HEK293 (cell line): ENCODE data around the gene FOXS1.

Source experiments
- EGR2 ChIP-seq: fragments of 450-650 bp; formaldehyde crosslinking; IDR thresholded peaks from 2 replicates; pipeline ENCODE4 v1.5.1; 2016; ENCODE audit warnings: low read depth, missing biosample characterization, missing genetic modification characterization
- GLIS1 ChIP-seq: fragments of 450-650 bp; formaldehyde crosslinking; IDR thresholded peaks from 2 replicates; pipeline ENCODE4 v1.5.1; 2016; ENCODE audit warnings: missing biosample characterization, missing genetic modification characterization
- GLIS2 ChIP-seq: fragments of 450-650 bp; formaldehyde crosslinking; IDR thresholded peaks from 2 replicates; pipeline ENCODE4 v1.5.1; 2016; ENCODE audit warnings: missing biosample characterization, missing genetic modification characterization
- IKZF3 ChIP-seq: fragments of 450-650 bp; IDR thresholded peaks from 2 replicates; pipeline ENCODE4 v1.5.0; 2018; ENCODE audit warnings: missing biosample characterization, mild to moderate bottlenecking, missing genetic modification characterization, moderate library complexity
- KLF1 ChIP-seq: fragments of 450-650 bp; formaldehyde crosslinking; IDR thresholded peaks from 2 replicates; pipeline ENCODE4 v1.5.1; 2016; ENCODE audit warnings: missing biosample characterization, missing genetic modification characterization
- KLF8 ChIP-seq: fragments of 450-650 bp; formaldehyde crosslinking; IDR thresholded peaks from 2 replicates; pipeline ENCODE4 v1.5.1; 2016; ENCODE audit warnings: missing biosample characterization, missing genetic modification characterization
- SCRT2 ChIP-seq: fragments of 450-650 bp; formaldehyde crosslinking; IDR thresholded peaks from 2 replicates; pipeline ENCODE4 v1.5.1; 2016; ENCODE audit warnings: missing biosample characterization, missing genetic modification characterization
- ZBTB17 ChIP-seq: fragments of 450-650 bp; formaldehyde crosslinking; IDR thresholded peaks from 2 replicates; pipeline ENCODE4 v1.5.1; 2016; ENCODE audit warnings: missing biosample characterization, missing genetic modification characterization
- ZBTB21 ChIP-seq: fragments of 450-650 bp; formaldehyde crosslinking; IDR thresholded peaks from 2 replicates; pipeline ENCODE4 v1.5.1; 2017; ENCODE audit warnings: missing biosample characterization, missing genetic modification characterization
- ZNF155 ChIP-seq: fragments of 450-650 bp; formaldehyde crosslinking; IDR thresholded peaks from 2 replicates; pipeline ENCODE4 v1.5.1; 2016; ENCODE audit warnings: missing biosample characterization, missing genetic modification characterization
- ZNF274 ChIP-seq, 2 experiments: fragments of 200-500 bp in 1 of 2; fragments of 450-650 bp in 1 of 2; sonication (Bioruptor generic) in 1 of 2; formaldehyde crosslinking in 1 of 2; IDR thresholded peaks; 2 replicates each; pipeline versions ENCODE4 v1.5.1 to v1.6.1; 2014 to 2016; ENCODE audit warnings: borderline replicate concordance in 1 of 2, inconsistent platforms in 1 of 2, low read length in 1 of 2, missing biosample characterization in 1 of 2, missing genetic modification characterization in 1 of 2
- ZNF302 ChIP-seq: fragments of 450-650 bp; formaldehyde crosslinking; IDR thresholded peaks from 2 replicates; pipeline ENCODE4 v1.5.1; 2016; ENCODE audit warnings: missing biosample characterization, missing genetic modification characterization, low read depth
- ZNF324 ChIP-seq: fragments of 450-650 bp; formaldehyde crosslinking; IDR thresholded peaks from 2 replicates; pipeline ENCODE4 v1.5.1; 2016; ENCODE audit warnings: missing biosample characterization, missing genetic modification characterization
- ZNF391 ChIP-seq: fragments of 450-650 bp; formaldehyde crosslinking; IDR thresholded peaks from 2 replicates; pipeline ENCODE4 v1.5.1; 2016; ENCODE audit warnings: low read depth, missing biosample characterization, missing genetic modification characterization, borderline replicate concordance
- ZNF394 ChIP-seq: fragments of 450-650 bp; formaldehyde crosslinking; IDR thresholded peaks from 2 replicates; pipeline ENCODE4 v1.5.1; 2016; ENCODE audit warnings: missing biosample characterization, missing genetic modification characterization, mild to moderate bottlenecking, moderate library complexity, borderline replicate concordance
- ZNF561 ChIP-seq: fragments of 450-650 bp; IDR thresholded peaks from 2 replicates; pipeline ENCODE4 v1.5.1; 2018; ENCODE audit warnings: missing biosample characterization, missing genetic modification characterization, borderline replicate concordance
- ZNF600 ChIP-seq: fragments of 450-650 bp; formaldehyde crosslinking; IDR thresholded peaks from 2 replicates; pipeline ENCODE4 v1.5.1; 2016; ENCODE audit warnings: missing biosample characterization, missing genetic modification characterization
- ZNF629 ChIP-seq: fragments of 450-650 bp; formaldehyde crosslinking; IDR thresholded peaks from 2 replicates; pipeline ENCODE4 v1.5.1; 2017; ENCODE audit warnings: missing biosample characterization, missing genetic modification characterization
- ZNF837 ChIP-seq: fragments of 450-650 bp; formaldehyde crosslinking; IDR thresholded peaks from 2 replicates; pipeline ENCODE4 v1.5.1; 2016; ENCODE audit warnings: missing biosample characterization, missing genetic modification characterization
- ZNF843 ChIP-seq: fragments of 450-650 bp; formaldehyde crosslinking; IDR thresholded peaks from 2 replicates; pipeline ENCODE4 v1.5.1; 2016; ENCODE audit warnings: missing biosample characterization, missing genetic modification characterization
- ZXDB ChIP-seq: fragments of 450-650 bp; formaldehyde crosslinking; IDR thresholded peaks from 2 replicates; pipeline ENCODE4 v1.5.1; 2016; ENCODE audit warnings: missing biosample characterization, missing genetic modification characterization
- TF ChIP-seq, protein P1 (sequence below): sonication (generic); formaldehyde crosslinking; IDR thresholded peaks from 2 replicates; pipeline ENCODE4 v1.8.1; 2022; ENCODE audit warnings: mild to moderate bottlenecking, moderate library complexity, missing genetic modification reagents
- TF ChIP-seq, protein P2 (sequence below): fragments of 450-650 bp; formaldehyde crosslinking; IDR thresholded peaks from 2 replicates; pipeline ENCODE4 v1.5.1; 2016; ENCODE audit warnings: missing biosample characterization, missing genetic modification characterization
- TF ChIP-seq, protein P3 (sequence below): fragments of 450-650 bp; formaldehyde crosslinking; optimal IDR thresholded peaks from 2 replicates; pipeline ENCODE3; 2016; ENCODE audit warnings: missing biosample characterization, mild to moderate bottlenecking, missing genetic modification characterization
- TF ChIP-seq, protein P4 (sequence below): fragments of 450-650 bp; formaldehyde crosslinking; IDR thresholded peaks from 2 replicates; pipeline ENCODE4 v1.5.1; 2017; ENCODE audit warnings: missing biosample characterization, missing genetic modification characterization
- TF ChIP-seq, protein P5 (sequence below): fragments of 450-650 bp; formaldehyde crosslinking; IDR thresholded peaks from 2 replicates; pipeline ENCODE4 v1.5.1; 2016; ENCODE audit warnings: missing biosample characterization, missing genetic modification characterization
- TF ChIP-seq, protein P6 (sequence below): fragments of 450-650 bp; formaldehyde crosslinking; IDR thresholded peaks from 2 replicates; pipeline ENCODE4 v1.5.1; 2016; ENCODE audit warnings: missing biosample characterization, missing genetic modification characterization

The FOXS1 gene

DNA sequence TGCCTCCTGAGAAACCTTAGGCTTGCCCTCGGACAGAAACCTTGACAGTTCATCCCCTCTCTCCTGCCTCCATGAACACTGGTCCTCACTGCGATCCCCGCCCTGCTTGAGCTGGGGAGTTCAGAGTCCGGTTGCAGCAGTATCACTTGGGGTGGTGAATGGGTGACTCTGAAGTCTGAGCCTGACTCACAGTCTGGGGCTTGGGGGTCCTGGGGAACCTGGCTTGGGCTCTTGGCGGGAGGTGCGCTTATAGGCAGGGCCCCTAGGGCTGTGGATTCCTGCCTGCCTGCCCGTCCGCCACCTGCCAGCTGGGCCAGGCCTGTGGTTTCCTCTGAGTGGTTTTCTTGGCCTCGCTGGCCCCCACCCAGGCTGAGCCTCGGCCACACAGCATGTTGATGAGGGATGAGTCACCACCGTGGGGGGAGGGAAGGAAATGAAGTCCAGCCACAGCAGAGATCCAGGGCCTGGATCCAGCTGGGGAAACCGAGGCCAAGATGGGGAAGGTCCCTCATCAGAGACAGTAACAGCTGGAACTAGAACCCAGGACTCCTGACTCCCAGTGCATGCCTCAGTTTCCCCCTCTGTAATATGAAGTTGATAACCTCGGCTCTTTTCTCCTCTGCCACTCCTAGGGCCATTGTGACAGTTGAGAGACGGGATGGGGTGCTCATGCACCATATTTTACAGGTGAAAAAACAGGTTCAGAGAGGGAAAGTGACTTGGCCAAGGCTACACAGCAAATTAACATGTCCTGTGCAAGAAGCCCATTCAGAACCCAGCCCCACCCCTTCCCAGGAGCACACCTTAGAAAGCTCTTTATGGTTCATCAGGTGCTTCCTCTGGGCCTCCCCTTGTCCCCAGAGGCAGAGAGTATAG, 9.2 kb downstream of the FOXS1 start (continued):
- TF ChIP-seq GLIS1 (tag by site-specific recombination) = peak; percentile 99
- TF ChIP-seq, protein P1, sequence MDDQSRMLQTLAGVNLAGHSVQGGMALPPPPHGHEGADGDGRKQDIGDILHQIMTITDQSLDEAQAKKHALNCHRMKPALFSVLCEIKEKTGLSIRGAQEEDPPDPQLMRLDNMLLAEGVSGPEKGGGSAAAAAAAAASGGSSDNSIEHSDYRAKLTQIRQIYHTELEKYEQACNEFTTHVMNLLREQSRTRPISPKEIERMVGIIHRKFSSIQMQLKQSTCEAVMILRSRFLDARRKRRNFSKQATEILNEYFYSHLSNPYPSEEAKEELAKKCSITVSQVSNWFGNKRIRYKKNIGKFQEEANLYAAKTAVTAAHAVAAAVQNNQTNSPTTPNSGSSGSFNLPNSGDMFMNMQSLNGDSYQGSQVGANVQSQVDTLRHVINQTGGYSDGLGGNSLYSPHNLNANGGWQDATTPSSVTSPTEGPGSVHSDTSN (CRISPR knock-in tag) = no peak
- peak; percentile 65 for TF ChIP-seq ZNF629 (tag by site-specific recombination)
- TF ChIP-seq, protein P2, sequence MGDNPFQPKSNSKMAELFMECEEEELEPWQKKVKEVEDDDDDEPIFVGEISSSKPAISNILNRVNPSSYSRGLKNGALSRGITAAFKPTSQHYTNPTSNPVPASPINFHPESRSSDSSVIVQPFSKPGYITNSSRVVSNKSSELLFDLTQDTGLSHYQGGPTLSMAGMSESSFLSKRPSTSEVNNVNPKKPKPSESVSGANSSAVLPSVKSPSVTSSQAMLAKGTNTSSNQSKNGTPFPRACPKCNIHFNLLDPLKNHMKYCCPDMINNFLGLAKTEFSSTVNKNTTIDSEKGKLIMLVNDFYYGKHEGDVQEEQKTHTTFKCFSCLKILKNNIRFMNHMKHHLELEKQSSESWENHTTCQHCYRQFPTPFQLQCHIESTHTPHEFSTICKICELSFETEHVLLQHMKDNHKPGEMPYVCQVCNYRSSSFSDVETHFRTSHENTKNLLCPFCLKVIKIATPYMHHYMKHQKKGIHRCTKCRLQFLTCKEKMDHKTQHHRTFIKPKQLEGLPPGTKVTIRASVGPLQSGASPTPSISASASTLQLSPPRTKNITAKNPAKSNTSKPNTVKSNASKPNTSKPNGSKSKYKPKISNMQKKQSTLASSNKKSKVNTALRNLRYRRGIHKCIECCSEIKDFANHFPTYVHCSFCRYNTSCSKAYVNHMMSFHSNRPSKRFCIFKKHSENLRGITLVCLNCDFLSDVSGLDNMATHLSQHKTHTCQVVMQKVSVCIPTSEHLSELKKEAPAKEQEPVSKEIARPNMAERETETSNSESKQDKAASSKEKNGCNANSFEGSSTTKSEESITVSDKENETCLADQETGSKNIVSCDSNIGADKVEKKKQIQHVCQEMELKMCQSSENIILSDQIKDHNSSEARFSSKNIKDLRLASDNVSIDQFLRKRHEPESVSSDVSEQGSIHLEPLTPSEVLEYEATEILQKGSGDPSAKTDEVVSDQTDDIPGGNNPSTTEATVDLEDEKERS (tag by site-specific recombination) = no peak
- TF ChIP-seq ZNF837 = no peak
- TF ChIP-seq ZNF843 (tag by site-specific recombination) = no peak
- TF ChIP-seq IKZF3 (tag by site-specific recombination) = no peak
- 0 out of 2 replicates have a peak, but pooled peaks have one; percentile 9 for TF ChIP-seq EGR2 (tag by site-specific recombination)
- 0 out of 2 replicates have a peak, but pooled peaks have one; percentile 30 for TF ChIP-seq ZNF324 (tag by site-specific recombination)
- TF ChIP-seq GLIS2 = peak; percentile 97
- TF ChIP-seq, protein P3, sequence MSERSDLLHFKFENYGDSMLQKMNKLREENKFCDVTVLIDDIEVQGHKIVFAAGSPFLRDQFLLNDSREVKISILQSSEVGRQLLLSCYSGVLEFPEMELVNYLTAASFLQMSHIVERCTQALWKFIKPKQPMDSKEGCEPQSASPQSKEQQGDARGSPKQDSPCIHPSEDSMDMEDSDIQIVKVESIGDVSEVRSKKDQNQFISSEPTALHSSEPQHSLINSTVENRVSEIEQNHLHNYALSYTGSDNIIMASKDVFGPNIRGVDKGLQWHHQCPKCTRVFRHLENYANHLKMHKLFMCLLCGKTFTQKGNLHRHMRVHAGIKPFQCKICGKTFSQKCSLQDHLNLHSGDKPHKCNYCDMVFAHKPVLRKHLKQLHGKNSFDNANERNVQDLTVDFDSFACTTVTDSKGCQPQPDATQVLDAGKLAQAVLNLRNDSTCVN = no peak
- 0 out of 2 replicates have a peak, but pooled peaks have one; percentile 10 for TF ChIP-seq KLF1 (tag by site-specific recombination)
- TF ChIP-seq ZNF391 (tag by site-specific recombination) = peak; percentile 21; the same call in 1 of the 2 replicates
- peak; percentile 35; the same call in 1 of the 2 replicates for TF ChIP-seq ZNF600 (tag by site-specific recombination)
- no peak for TF ChIP-seq ZNF274 (IDR thresholded peaks at IDR 0.05; ENCODE audit: low read length)
- no peak for TF ChIP-seq ZNF274 (tag by site-specific recombination; IDR thresholded peaks at IDR 0.05; ENCODE audit: borderline replicate concordance)
- TF ChIP-seq, protein P4, sequence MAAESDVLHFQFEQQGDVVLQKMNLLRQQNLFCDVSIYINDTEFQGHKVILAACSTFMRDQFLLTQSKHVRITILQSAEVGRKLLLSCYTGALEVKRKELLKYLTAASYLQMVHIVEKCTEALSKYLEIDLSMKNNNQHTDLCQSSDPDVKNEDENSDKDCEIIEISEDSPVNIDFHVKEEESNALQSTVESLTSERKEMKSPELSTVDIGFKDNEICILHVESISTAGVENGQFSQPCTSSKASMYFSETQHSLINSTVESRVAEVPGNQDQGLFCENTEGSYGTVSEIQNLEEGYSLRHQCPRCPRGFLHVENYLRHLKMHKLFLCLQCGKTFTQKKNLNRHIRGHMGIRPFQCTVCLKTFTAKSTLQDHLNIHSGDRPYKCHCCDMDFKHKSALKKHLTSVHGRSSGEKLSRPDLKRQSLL (tag by site-specific recombination) = no peak
- TF ChIP-seq, protein P5, sequence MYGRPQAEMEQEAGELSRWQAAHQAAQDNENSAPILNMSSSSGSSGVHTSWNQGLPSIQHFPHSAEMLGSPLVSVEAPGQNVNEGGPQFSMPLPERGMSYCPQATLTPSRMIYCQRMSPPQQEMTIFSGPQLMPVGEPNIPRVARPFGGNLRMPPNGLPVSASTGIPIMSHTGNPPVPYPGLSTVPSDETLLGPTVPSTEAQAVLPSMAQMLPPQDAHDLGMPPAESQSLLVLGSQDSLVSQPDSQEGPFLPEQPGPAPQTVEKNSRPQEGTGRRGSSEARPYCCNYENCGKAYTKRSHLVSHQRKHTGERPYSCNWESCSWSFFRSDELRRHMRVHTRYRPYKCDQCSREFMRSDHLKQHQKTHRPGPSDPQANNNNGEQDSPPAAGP (tag by site-specific recombination) = peak; percentile 85
- TF ChIP-seq KLF8 (tag by site-specific recombination) = peak; percentile 52; the same call in 1 of the 2 replicates
- TF ChIP-seq ZNF155 (tag by site-specific recombination) = no peak
- TF ChIP-seq SCRT2 = peak; percentile 75
- peak; percentile 66; the same call in 1 of the 2 replicates for TF ChIP-seq ZBTB17 (tag by site-specific recombination)
- TF ChIP-seq ZNF561 (tag by site-specific recombination) = no peak
- TF ChIP-seq, protein P6, sequence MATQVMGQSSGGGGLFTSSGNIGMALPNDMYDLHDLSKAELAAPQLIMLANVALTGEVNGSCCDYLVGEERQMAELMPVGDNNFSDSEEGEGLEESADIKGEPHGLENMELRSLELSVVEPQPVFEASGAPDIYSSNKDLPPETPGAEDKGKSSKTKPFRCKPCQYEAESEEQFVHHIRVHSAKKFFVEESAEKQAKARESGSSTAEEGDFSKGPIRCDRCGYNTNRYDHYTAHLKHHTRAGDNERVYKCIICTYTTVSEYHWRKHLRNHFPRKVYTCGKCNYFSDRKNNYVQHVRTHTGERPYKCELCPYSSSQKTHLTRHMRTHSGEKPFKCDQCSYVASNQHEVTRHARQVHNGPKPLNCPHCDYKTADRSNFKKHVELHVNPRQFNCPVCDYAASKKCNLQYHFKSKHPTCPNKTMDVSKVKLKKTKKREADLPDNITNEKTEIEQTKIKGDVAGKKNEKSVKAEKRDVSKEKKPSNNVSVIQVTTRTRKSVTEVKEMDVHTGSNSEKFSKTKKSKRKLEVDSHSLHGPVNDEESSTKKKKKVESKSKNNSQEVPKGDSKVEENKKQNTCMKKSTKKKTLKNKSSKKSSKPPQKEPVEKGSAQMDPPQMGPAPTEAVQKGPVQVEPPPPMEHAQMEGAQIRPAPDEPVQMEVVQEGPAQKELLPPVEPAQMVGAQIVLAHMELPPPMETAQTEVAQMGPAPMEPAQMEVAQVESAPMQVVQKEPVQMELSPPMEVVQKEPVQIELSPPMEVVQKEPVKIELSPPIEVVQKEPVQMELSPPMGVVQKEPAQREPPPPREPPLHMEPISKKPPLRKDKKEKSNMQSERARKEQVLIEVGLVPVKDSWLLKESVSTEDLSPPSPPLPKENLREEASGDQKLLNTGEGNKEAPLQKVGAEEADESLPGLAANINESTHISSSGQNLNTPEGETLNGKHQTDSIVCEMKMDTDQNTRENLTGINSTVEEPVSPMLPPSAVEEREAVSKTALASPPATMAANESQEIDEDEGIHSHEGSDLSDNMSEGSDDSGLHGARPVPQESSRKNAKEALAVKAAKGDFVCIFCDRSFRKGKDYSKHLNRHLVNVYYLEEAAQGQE (tag by site-specific recombination) = 0 out of 2 replicates have a peak, but pooled peaks have one; percentile 25
- peak; percentile 38; the same call in 1 of the 2 replicates for TF ChIP-seq ZXDB
- TF ChIP-seq ZNF302 (tag by site-specific recombination) = no peak
- TF ChIP-seq ZBTB21 = no peak
- TF ChIP-seq ZNF394 (tag by site-specific recombination) = peak; percentile 47; the same call in 1 of the 2 replicates
